Fibroblast of mammary gland (primary cell): Measurements from ENCODE around the gene GPRC5A.

ENCODE experiments used
- DNase-seq: peaks from one replicate; pipeline ENCODE4 v3.0.0-alpha.2; 2010; ENCODE audit warnings: low read depth
- H3K4me3 ChIP-seq: 2 replicates; pipeline ENCODE4 v1.5.1; 2011; ENCODE audit warnings: low read depth, mild to moderate bottlenecking, low read length, moderate library complexity; ENCODE audit not compliant: control insufficient read depth
- TF ChIP-seq, protein P1 (sequence below): conservative IDR thresholded peaks from 2 replicates; pipeline ENCODE4 v1.5.1; 2011; ENCODE audit warnings: low read depth, low read length, inconsistent platforms; ENCODE audit not compliant: control insufficient read depth, insufficient read depth

GPRC5A gene

DNA sequence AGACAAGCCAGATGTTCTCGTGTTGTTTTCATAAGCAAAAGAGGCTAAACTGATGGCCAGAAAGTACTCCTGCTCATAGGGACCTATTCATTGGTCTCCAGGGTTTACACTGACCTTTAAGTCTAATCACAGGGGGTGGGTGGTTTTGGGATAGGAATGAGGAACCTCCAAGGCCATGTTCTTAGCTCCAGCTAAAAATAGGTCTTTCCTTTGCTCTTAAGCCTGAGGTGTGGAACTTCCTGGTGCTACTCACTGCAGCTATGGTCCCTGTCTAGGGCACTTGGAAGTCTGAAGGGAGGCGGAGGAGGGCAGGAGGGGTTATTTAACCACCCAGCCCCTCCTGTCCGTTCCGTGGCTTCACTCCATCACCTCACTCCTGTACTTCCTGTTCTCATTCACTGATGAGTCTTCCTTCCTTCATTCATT lies 18.6 kb downstream of the GPRC5A start:
- peak; percentile 58 for DNase-seq
- TF ChIP-seq, protein P1, sequence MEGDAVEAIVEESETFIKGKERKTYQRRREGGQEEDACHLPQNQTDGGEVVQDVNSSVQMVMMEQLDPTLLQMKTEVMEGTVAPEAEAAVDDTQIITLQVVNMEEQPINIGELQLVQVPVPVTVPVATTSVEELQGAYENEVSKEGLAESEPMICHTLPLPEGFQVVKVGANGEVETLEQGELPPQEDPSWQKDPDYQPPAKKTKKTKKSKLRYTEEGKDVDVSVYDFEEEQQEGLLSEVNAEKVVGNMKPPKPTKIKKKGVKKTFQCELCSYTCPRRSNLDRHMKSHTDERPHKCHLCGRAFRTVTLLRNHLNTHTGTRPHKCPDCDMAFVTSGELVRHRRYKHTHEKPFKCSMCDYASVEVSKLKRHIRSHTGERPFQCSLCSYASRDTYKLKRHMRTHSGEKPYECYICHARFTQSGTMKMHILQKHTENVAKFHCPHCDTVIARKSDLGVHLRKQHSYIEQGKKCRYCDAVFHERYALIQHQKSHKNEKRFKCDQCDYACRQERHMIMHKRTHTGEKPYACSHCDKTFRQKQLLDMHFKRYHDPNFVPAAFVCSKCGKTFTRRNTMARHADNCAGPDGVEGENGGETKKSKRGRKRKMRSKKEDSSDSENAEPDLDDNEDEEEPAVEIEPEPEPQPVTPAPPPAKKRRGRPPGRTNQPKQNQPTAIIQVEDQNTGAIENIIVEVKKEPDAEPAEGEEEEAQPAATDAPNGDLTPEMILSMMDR: no peak
- H3K4me3 ChIP-seq: no peak overlapping the region

DNA sequence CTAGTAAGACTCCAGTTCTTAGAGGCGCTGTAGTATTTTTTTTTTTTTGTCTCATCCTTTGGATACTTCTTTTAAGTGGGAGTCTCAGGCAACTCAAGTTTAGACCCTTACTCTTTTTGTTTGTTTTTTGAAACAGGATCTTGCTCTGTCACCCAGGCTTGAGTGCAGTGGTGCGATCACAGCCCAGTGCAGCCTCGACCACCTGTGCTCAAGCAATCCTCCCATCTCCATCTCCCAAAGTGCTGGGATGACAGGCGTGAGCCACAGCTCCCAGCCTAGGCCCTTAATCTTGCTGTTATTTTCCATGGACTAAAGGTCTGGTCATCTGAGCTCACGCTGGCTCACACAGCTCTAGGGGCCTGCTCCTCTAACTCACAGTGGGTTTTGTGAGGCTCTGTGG lies 21.3 kb downstream of the GPRC5A start:
- TF ChIP-seq, protein P1: no peak
- DNase-seq: no peak
- H3K4me3 ChIP-seq: no peak overlapping the region

DNA sequence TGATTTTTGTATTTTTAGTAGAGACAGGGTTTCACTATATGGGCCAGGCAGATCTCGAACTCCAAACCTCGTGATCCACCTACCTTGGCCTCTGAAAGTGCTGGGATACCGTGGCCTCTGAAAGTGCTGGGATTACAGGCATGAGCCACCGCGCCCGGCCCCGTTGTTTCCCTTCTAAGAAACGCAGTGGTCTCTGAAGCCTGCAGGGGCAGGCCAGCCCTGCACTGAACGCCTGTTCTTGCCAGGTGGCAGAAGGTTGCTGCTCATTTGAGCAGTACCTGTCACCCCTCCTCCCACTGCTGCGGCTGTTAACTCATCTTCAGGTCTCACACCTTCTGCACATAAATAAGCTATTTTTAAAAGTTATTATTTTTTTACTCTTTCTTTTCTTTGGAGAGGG lies 24.3 kb downstream of the GPRC5A start:
- TF ChIP-seq, protein P1: no peak
- no peak for DNase-seq

DNA sequence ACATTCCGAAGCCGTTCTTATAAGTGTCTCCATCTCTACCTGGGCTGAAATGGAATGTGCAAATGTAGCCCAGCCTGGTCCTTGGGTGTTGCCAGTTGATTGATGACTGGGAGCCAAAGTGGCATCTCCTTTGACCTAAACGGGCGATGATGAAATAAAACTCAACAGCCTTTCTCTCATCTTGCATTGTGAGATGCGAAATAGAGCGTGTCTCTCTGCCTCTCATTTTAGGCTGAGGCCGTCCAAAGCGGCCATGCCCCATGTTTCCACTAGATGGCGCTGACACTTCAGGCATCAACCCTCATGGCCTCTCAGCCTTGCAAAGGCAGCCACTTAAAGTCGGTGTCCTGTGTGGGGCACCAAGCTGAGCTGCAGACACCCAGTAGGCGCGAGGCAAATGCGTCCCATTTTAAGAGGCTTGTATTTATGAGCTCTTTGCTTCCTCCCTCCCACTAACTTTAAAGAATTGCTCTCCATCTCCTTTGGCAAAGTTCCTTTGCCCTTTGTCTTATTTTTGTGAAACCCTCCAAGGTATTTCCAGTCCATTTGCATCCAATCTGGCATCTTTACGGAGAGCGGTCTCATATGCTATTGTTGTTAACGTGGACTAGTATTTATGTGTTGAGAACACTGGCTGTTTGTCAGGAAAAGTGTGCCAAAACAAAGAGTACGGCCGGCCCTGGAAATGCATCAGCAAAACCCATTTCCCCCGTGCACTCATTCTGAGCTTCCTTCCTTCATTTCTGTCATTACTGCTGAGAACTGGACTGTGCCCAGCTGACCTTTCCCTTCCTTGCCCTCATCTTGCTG lies 25.0 kb downstream of the GPRC5A start:
- TF ChIP-seq, protein P1: peak; percentile 99
- DNase-seq: peak; percentile 84
- no peak overlapping the region for H3K4me3 ChIP-seq

More for the DNA sequence above, 24.3 kb downstream of the GPRC5A start:
- no peak overlapping the region for H3K4me3 ChIP-seq

DNA sequence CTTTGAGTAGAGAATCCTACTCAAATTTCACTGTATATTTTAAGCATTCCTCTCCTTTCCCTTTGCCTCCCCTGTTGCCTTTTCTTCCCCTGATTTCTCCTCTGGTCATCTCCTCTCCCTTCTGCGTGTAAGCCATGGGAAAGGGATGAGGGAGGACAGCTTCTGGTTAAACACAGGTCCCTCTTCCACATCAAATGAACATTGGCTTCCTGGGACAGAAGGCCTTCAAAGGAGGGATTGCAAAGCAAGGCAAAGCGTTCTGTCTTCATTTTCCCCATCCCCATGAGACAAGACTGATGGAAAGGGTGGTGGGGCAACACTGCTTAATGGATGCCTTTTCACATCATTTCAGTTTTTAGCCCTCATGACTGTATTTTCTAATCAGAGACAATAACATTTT lies 26.2 kb downstream of the GPRC5A start:
- TF ChIP-seq, protein P1: no peak
- DNase-seq: no peak
- no peak overlapping the region for H3K4me3 ChIP-seq

DNA sequence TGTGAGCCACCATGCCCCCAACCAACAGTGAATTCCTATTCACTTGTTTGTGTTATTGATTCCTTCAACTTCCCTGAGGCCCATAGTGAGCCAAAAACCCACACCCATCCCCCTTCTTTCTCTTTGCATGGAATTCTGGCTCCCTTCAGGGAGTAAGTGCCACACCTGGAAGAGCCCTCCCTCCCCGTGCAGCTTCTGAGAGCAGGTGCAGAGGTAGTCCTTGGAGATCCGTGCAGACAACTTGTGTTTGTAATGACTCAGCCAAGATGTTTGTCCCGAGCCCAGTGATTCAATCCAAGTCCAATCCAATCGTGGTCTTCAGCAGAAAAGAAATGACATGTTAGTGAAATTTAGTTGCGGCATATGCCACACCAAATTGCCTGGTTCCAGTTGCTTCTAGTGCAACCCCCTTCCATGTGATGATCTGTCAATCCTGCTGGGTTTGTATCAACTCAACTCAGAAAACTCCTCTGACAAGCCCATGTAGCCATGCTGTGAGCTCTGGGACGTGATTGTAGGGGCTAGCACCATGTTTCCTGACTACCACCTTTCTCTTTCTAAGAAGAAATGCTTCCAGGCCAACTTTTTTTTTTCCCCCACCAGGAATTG lies 27.5 kb downstream of the GPRC5A start:
- TF ChIP-seq, protein P1: no peak
- DNase-seq: no peak
- H3K4me3 ChIP-seq: no peak overlapping the region
